ENCODE data around the gene TUBB2B.

Gene TUBB2B

DNA sequence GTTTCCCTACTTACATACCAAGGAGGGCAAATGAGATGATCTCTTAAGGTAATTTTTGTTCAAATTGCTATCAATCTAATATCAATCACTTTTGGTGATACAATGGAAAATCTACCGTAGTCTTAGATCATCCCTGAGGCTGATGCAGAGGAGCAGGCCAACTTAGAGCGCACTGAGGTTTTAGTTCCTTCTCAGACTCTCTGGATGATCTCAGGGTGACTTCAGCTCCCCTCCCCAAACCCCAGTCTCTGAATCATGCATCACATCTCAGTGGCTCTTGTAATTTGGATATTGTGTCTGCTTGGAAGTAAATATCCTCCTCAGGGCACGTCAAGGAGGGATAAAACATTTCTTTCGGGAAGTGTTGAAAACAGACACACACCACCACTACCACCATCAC is 5.9 kb downstream of the TUBB2B start:
- no peak for DNase-seq

GRCh38 chr6:3220366-3220765 is 7.1 kb downstream of the TUBB2B start:
- in situ Hi-C loops (cut with MboI; ENCODE audit: low pct_unique_long_range_greater_than_20kb, low sequenced_read_pairs) = no loop called here

More for the DNA sequence above, 5.9 kb downstream of the TUBB2B start:
- in situ Hi-C loops (cut with MboI; ENCODE audit: low pct_unique_long_range_greater_than_20kb, low sequenced_read_pairs) = no loop called here

DNA sequence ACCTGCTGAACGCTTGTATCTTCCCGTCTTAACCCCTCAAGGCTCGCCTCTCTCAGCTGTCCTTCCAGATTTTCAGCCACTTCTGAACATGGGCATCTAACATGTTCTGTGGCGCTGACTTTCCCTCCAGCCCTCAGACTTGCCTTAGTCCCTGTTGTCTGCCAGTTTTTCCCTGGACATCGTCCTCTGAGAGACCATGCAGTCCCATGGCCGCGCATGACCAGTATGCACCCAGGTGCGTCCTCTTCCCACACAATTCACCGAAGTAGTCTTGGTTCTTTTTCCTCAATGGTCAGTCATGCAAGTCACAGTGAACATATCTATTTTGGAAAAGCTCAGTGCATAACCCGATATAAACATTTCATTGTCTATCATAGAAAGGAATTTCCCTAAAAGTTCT is 9.2 kb downstream of the TUBB2B start:
- DNase-seq = no peak
- in situ Hi-C loops (cut with MboI; ENCODE audit: low pct_unique_long_range_greater_than_20kb, low sequenced_read_pairs) = no loop called here

More at GRCh38 chr6:3220366-3220765, 7.1 kb downstream of the TUBB2B start:
- DNase-seq = no peak

DNA sequence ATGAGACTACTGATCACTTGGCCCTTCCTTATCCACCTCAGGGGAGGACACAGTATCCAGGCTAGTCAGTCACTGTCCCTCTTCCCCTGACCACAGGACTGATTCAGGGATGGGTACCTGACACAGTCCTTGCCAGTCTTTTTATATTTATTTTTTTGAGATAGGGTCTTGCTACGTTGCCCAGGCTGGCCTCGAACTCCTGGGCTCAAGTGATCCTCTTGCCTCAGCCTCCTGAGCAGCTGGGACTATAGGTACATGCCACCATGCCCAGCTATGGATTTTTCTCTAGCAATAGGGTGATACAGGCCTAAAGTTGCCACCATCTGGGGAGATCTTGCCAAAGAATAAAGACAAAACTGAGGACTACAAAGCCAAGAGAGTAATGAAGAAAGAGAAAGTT is 10.2 kb downstream of the TUBB2B start:
- in situ Hi-C loops (cut with MboI; ENCODE audit: low pct_unique_long_range_greater_than_20kb, low sequenced_read_pairs) = no loop called here
- no peak for DNase-seq

DNA sequence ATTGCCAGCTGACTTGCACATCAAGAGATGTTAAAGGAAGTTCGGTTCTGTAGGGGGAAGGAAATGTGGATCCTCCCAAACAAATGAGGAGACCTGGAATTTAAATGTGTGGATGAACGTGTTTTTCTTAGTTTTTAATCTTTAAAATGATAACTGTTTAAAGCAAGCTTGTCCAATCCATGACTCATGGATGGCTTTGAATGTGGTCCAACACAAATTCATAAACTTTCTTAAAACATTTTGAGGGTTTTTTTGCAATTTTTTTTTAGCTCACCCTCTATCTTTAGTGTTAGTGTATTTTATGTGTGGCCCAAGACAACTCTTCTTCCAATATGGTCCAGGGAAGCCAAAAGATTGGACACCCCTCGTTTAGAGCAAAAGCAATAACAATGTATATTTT is 12.6 kb downstream of the TUBB2B start:
- no peak for DNase-seq
- in situ Hi-C loops (cut with MboI; ENCODE audit: low pct_unique_long_range_greater_than_20kb, low sequenced_read_pairs) = no loop called here

GRCh38 chr6:3213334-3213695 is 14.1 kb downstream of the TUBB2B start:
- no peak for DNase-seq
- in situ Hi-C loops (cut with MboI; ENCODE audit: low pct_unique_long_range_greater_than_20kb, low sequenced_read_pairs) = no loop called here

- DNase-seq = no peak
- in situ Hi-C loops (cut with MboI; ENCODE audit: low pct_unique_long_range_greater_than_20kb, low sequenced_read_pairs) = no loop called here
Observed at GRCh38 chr6:3212261-3212660, 15.2 kb downstream of the TUBB2B start.

GRCh38 chr6:3211681-3212080 is 15.8 kb downstream of the TUBB2B start:
- in situ Hi-C loops (cut with MboI; ENCODE audit: low pct_unique_long_range_greater_than_20kb, low sequenced_read_pairs) = no loop called here
- no peak for DNase-seq

GRCh38 chr6:3210024-3210610 is 17.3 kb downstream of the TUBB2B start:
- DNase-seq = no peak
- in situ Hi-C loops (cut with MboI; ENCODE audit: low pct_unique_long_range_greater_than_20kb, low sequenced_read_pairs) = no loop called here

GRCh38 chr6:3209114-3210023 is 18.1 kb downstream of the TUBB2B start:
- DNase-seq = no peak

DNA sequence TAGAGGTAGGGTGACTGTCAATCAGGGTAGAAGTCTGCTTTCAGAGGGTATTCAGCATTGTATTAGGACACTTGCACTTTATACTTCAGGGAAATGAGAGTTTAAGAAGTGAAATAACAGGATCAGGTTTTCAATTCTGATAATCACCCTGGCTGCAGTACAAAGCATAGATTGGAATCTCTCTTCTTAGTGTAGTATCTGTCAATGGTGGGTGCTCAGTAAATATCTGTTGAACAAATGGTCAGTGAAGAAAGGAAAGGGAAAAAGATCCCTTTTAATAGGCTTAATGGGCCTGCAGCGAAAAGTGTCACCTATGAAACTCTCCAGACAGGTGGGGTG is 18.7 kb downstream of the TUBB2B start:
- no peak for DNase-seq
- in situ Hi-C loops (cut with MboI; ENCODE audit: low pct_unique_long_range_greater_than_20kb, low sequenced_read_pairs) = no loop called here

More at GRCh38 chr6:3209114-3210023, 18.1 kb downstream of the TUBB2B start:
- in situ Hi-C loops (cut with MboI; ENCODE audit: low pct_unique_long_range_greater_than_20kb, low sequenced_read_pairs) = no loop called here

DNA sequence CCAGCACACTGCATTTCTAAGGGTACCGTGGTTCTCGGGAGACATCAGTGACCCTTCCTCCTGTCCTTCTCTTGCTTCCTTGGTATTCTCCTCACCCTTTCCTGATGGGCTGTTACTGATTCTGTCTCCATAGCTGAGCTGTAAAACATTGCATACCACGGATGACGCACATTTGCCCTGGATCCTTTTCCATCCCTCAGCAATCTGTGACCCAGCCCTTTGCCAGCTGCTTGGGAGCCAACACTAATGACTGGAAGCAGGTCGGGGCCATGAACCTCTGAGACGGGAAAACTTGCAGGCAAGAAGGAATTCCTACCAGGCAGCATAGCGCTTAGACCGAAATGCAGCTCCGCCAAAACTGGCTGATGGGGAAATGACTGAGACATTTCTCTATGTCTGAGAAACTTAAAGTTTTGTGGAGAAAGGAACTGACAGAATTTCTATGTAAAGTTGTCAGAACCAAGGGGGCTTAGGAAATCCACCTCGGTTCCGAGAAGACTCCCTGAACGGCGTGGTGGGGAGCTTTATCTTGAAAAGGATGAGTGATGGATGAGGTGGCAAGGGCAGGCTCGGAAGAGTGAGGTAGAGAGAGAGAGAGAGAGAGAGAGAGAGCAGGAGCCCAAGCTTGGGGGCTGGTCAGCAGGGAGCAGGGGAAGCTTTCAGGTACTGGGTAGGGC is 19.2 kb downstream of the TUBB2B start:
- in situ Hi-C loops (cut with MboI; ENCODE audit: low pct_unique_long_range_greater_than_20kb, low sequenced_read_pairs) = no loop called here
- no peak for DNase-seq

DNA sequence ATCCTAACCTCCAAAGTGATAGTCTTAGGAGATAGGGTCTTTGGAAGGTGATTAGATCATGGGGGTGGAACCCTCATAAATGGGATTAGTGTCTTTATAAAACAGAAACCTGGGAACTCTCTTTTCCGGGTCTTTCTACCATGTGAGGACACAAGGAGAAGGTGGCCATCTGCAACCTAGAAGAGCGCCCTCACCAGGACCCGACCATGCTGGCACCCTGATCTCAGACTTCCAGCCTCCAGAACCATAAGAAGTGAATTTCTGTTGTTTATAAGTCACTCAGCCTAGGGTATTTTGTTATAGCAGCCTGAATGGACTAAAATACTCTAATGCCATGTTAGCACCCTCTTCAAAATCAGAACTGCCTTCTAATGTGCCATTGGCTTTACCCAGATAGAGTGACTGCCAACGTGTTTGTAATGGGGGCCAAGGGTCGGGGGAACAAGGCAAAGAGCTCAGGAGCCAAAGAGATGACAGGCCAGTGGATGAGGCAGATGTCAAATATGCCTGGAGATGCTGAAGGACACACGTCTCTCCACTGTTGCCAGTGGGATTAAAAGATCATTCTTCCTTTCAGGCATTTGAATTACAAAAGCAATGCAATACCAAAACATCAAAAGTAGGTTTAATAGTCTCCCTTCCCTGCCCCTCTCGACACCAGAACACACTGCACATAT is 21.0 kb downstream of the TUBB2B start:
- in situ Hi-C loops (cut with MboI; ENCODE audit: low pct_unique_long_range_greater_than_20kb, low sequenced_read_pairs) = no loop called here
- no peak for DNase-seq

GRCh38 chr6:3205913-3206312 is 21.5 kb downstream of the TUBB2B start:
- no peak for DNase-seq
- in situ Hi-C loops (cut with MboI; ENCODE audit: low pct_unique_long_range_greater_than_20kb, low sequenced_read_pairs) = no loop called here

DNA sequence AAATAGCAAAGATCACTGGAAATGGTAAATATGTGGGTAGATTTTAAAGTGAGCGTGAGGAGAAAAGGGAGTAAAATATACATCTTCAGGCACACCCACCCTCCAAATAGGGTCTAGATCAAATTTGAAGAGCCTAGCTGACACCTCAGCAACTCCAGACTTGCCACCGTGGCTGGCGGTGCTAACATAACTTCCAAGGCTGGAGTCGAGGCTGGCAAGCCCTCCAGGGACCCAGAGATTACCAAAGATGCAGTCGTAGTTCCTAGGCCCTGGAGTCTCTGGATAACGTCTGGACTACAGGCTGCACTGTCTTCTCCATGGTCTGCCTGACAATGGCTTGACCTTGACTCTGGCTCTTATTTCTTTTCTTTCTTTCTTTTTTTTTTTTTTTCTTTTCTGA is 22.5 kb downstream of the TUBB2B start:
- DNase-seq = no peak
- in situ Hi-C loops (cut with MboI; ENCODE audit: low pct_unique_long_range_greater_than_20kb, low sequenced_read_pairs) = no loop called here

GRCh38 chr6:3202999-3203696 is 24.3 kb downstream of the TUBB2B start:
- DNase-seq = no peak
- in situ Hi-C loops (cut with MboI; ENCODE audit: low pct_unique_long_range_greater_than_20kb, low sequenced_read_pairs) = no loop called here

DNA sequence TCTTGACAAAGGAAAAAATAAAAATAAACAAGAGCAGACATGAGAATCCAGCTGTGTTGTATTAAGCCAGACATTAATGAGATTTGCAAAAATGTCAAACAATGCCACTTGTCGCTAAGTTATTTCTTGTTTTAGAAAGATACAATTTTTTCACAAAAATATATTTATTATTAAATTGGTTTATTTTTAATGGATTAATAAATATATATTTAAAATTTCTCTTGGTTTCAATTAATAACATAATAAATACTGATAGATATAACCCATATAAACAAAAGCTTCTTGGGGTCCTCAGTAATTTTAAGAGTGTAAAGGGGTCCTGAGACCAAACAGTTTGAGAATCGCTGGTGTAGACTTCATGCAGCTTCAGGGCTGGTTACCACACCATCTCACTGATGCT is 26.1 kb downstream of the TUBB2B start:
- in situ Hi-C loops (cut with MboI; ENCODE audit: low pct_unique_long_range_greater_than_20kb, low sequenced_read_pairs) = no loop called here
- DNase-seq = no peak

DNA sequence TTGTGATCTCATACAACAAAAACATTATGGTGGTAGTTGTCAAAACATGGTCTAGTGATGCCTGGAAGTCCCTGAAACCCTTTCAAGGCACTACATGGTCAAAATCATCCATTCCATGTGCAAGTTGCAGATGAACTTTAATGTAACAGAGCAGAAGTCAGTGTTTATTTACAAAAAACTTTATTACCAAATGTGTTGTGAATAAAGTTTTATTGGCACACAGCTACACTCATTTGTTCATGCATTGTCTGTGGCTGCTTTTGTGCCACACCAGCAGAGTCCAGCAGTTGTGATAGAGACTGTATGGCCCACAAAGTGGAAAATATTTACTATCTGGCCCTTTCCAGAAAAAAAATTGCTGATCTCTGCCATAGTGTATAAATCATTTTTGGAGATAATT is 26.8 kb downstream of the TUBB2B start:
- in situ Hi-C loops (cut with MboI; ENCODE audit: low pct_unique_long_range_greater_than_20kb, low sequenced_read_pairs) = no loop called here
- DNase-seq = no peak

DNA sequence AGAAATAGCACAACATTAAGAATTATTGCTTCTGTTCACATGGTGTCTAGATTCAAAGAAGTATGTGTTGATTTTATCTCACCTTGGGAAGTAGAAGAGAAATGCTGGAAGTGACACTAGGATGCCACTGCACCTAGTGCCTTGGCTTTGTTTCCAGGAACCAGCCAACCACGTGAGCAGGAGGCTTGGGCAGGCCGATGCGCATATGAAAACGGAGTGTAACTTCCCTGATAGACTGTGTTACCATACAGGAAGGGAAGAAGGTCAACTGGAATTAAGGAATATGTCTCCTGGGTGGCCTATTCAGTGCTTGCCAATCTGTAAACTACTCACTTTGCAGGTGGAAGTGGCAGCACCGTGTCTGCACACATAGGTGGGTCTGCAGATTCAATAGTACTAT is 28.1 kb downstream of the TUBB2B start:
- DNase-seq = no peak
- in situ Hi-C loops (cut with MboI; ENCODE audit: low pct_unique_long_range_greater_than_20kb, low sequenced_read_pairs) = no loop called here
